DOHH2 (cell line): Measurements from ENCODE around the gene ITPR2.

ENCODE experiments used
- H3F3A ChIP-seq: fragments of 200-600 bp; sonication (generic), shearing (Covaris generic); 2 replicates; pipeline ENCODE4 v1.6.0; 2016; ENCODE audit warnings: antibody characterized with exemption, mild to moderate bottlenecking; ENCODE audit not compliant: control insufficient read depth, insufficient read depth
- H3K27ac ChIP-seq: fragments of 200-600 bp; sonication (generic); 2 replicates; pipeline ENCODE4 v1.5.1; 2014; ENCODE audit warnings: low read depth, mild to moderate bottlenecking, low read length, moderate library complexity
- H3K27me3 ChIP-seq: fragments of 200-600 bp; sonication (generic); 2 replicates; pipeline ENCODE4 v1.6.1; 2014; ENCODE audit warnings: mild to moderate bottlenecking, low read length, mixed read lengths; ENCODE audit not compliant: control insufficient read depth
- H3K36me3 ChIP-seq: fragments of 200-600 bp; sonication (generic); 2 replicates; pipeline ENCODE4 v1.6.1; 2014; ENCODE audit warnings: mild to moderate bottlenecking, low read length, moderate library complexity, mixed read lengths; ENCODE audit not compliant: control insufficient read depth
- H3K4me1 ChIP-seq: fragments of 200-600 bp; sonication (generic); 2 replicates; pipeline ENCODE4 v1.6.1; 2014; ENCODE audit warnings: mild to moderate bottlenecking, low read length, mixed read lengths; ENCODE audit not compliant: control insufficient read depth
- H3K4me2 ChIP-seq: fragments of 200-600 bp; sonication (generic); 2 replicates; pipeline ENCODE4 v1.6.0; 2014; ENCODE audit warnings: mild to moderate bottlenecking, low read length, moderate library complexity
- H3K4me3 ChIP-seq: fragments of 200-600 bp; sonication (generic); 2 replicates; pipeline ENCODE4 v1.5.1; 2014; ENCODE audit warnings: mild to moderate bottlenecking, low read length, mixed read lengths
- H3K79me2 ChIP-seq: fragments of 200-600 bp; sonication (generic); 2 replicates; pipeline ENCODE4 v1.6.1; 2014; ENCODE audit warnings: mild to moderate bottlenecking, low read length, mixed read lengths; ENCODE audit not compliant: control insufficient read depth
- H3K9me2 ChIP-seq: fragments of 200-600 bp; sonication (generic); replicated peaks from 2 replicates; pipeline ENCODE4 v1.6.1; 2014; ENCODE audit warnings: mild to moderate bottlenecking, low read length, mixed read lengths; ENCODE audit not compliant: control insufficient read depth
- H3K9me3 ChIP-seq: fragments of 200-600 bp; sonication (generic); 2 replicates; pipeline ENCODE4 v1.6.1; 2014; ENCODE audit warnings: antibody characterized with exemption, low read length, mixed read lengths; ENCODE audit not compliant: control insufficient read depth, insufficient read depth
- H4K20me1 ChIP-seq: fragments of 200-600 bp; sonication (generic); 2 replicates; pipeline ENCODE4 v1.6.0; 2014; ENCODE audit warnings: low read depth, mild to moderate bottlenecking, antibody characterized with exemption, low read length, moderate library complexity; ENCODE audit not compliant: control insufficient read depth, insufficient read depth
- EZH2phosphoT487 ChIP-seq: fragments of 200-600 bp; sonication (generic); IDR thresholded peaks from 2 replicates; pipeline ENCODE4 v1.6.1; 2017; ENCODE audit warnings: borderline replicate concordance, mild to moderate bottlenecking, antibody characterized with exemption, low read length, moderate library complexity, mixed read lengths
- TF ChIP-seq, protein P1 (sequence below): fragments of 200-600 bp; sonication (generic); IDR thresholded peaks from one replicate; pipeline ENCODE4 v1.5.1; 2014; ENCODE audit warnings: antibody characterized with exemption, mild to moderate bottlenecking, low read depth, low read length; ENCODE audit not compliant: poor library complexity, severe bottlenecking

The ITPR2 gene

GRCh38 chr12:26573225-26573909 is 259.6 kb downstream of the ITPR2 start:
- no peak for TF ChIP-seq EZH2phosphoT487
- TF ChIP-seq, protein P1, sequence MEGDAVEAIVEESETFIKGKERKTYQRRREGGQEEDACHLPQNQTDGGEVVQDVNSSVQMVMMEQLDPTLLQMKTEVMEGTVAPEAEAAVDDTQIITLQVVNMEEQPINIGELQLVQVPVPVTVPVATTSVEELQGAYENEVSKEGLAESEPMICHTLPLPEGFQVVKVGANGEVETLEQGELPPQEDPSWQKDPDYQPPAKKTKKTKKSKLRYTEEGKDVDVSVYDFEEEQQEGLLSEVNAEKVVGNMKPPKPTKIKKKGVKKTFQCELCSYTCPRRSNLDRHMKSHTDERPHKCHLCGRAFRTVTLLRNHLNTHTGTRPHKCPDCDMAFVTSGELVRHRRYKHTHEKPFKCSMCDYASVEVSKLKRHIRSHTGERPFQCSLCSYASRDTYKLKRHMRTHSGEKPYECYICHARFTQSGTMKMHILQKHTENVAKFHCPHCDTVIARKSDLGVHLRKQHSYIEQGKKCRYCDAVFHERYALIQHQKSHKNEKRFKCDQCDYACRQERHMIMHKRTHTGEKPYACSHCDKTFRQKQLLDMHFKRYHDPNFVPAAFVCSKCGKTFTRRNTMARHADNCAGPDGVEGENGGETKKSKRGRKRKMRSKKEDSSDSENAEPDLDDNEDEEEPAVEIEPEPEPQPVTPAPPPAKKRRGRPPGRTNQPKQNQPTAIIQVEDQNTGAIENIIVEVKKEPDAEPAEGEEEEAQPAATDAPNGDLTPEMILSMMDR: no peak
- Histone ChIP-seq H4K20me1 (no peaks in the 10 kb centered on the region), H3K79me2 (no peaks in the 10 kb centered on the region), H3K27me3 (no peaks in the 10 kb centered on the region), H3F3A (no peaks in the 10 kb centered on the region), H3K4me2 (no peak overlapping the region), H3K4me1 (peaks cover 14% of the 10 kb centered on the region), H3K27ac (no peak overlapping the region), H3K9me2 (no peaks in the 10 kb centered on the region), H3K9me3 (no peaks in the 10 kb centered on the region), H3K4me3 (no peak overlapping the region), H3K36me3 (0 out of 2 replicates have a peak, but pooled peaks cover 3% of the 10 kb centered on the region)

DNA sequence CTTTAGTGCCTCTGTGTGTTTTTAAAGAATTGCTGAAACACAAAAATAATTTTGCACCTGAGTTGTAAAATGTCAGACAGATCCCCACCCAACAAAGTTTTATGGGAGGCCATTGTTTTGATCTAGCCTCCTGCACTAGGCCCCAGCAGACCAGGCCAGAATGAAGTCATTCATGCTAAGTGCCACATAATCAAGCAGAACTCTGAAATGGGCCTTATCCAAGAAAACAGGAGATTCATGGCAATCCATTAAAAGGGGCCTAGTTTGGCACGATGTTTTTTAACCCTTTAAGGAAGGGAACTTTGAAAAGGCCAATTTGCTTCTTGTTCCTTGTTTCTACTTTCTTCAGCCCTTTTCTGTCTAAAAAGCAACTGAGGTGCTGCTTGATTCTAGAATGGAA is 260.9 kb downstream of the ITPR2 start:
- 0 out of 2 replicates have a peak, but pooled peaks cover 3% of the 10 kb centered on the region for H3K36me3 ChIP-seq
- H3K79me2 ChIP-seq: no peaks in the 10 kb centered on the region
- H3K27me3 ChIP-seq: no peaks in the 10 kb centered on the region
- no peak overlapping the region for H3K27ac ChIP-seq
- H3K4me2 ChIP-seq: no peak overlapping the region
- no peaks in the 10 kb centered on the region for H3K9me2 ChIP-seq
- no peaks in the 10 kb centered on the region for H4K20me1 ChIP-seq
- no peaks in the 10 kb centered on the region for H3F3A ChIP-seq
- peaks cover 14% of the 10 kb centered on the region for H3K4me1 ChIP-seq
- no peaks in the 10 kb centered on the region for H3K9me3 ChIP-seq
- TF ChIP-seq, protein P1: no peak
- TF ChIP-seq EZH2phosphoT487: no peak
- no peak overlapping the region for H3K4me3 ChIP-seq

DNA sequence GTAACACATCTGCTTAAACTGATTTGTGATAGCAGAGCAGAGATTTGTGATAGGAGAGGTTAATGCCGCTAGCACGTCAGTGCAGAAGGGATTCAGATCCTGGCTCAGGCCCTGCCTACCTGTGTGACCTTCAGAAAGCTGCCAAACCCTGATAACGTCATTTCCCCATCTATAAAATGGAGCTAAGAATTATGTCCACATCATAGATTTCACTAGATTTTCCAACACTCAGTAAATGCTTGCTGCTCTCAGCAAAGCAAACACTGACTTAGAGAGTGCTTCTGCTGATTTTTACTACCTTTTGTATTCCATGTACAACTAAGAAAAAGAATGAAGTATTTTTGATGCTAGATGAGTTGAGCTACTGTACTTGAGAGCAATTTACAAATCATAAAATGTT is 261.4 kb downstream of the ITPR2 start:
- H3F3A ChIP-seq: no peaks in the 10 kb centered on the region
- H3K9me3 ChIP-seq: no peaks in the 10 kb centered on the region
- no peak for TF ChIP-seq EZH2phosphoT487
- TF ChIP-seq, protein P1: no peak
- H3K4me2 ChIP-seq: no peak overlapping the region
- no peaks in the 10 kb centered on the region for H3K9me2 ChIP-seq
- no peaks in the 10 kb centered on the region for H4K20me1 ChIP-seq
- no peak overlapping the region for H3K4me3 ChIP-seq
- H3K36me3 ChIP-seq: 0 out of 2 replicates have a peak, but pooled peaks cover 3% of the 10 kb centered on the region
- no peaks in the 10 kb centered on the region for H3K79me2 ChIP-seq
- no peak overlapping the region for H3K27ac ChIP-seq
- H3K4me1 ChIP-seq: peaks cover 13% of the 10 kb centered on the region
- no peaks in the 10 kb centered on the region for H3K27me3 ChIP-seq
